Endometrial microvascular endothelial cells (primary cell): ENCODE measurements around the gene RNF224. TPM values are rescaled to one million over a fixed set of nuclear protein-coding genes. Genes with fewer than 3 reads are reported as not detected.

Source experiments
- in situ Hi-C: cut with HindIII; loops from 2 replicates; pipeline ENCODE4 v1.10.0; 2017; ENCODE audit warnings: low sequenced_read_pairs, low pct_unique_long_range_greater_than_20kb; ENCODE audit errors: inconsistent ontology term
- total RNA-seq: library from RNA; depleted of rRNA; stranded (reverse); fragments of >200 nt; gene quantifications from one replicate; pipeline ENCODE4 v1.2.3, GENCODE V29; 2015; ENCODE audit errors: inconsistent ontology term

RNF224 gene
- total RNA-seq, 1 donor from 2014 or later = not detected

DNA sequence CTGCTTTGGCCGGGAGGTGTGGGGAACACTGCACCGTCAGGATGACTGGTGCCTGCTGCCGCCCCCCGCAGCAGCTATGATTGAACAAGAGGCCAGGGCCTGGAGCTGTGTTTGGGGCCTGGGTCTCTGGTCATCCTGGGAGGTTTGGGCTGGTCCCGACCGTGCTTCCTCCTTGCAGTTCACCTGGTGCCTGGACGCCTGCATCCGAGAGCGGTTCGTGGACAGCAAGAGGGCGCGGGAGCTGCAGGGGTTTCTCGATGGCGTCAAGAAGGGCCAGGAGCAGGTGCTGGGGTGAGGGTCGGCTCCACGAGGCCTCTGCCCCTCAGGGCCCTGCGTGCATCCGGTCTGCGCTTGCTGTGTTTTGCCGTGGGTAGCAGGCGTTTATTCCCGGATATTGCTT lies 36.8 kb downstream of the RNF224 start:
- in situ Hi-C loops = no loop called here

DNA sequence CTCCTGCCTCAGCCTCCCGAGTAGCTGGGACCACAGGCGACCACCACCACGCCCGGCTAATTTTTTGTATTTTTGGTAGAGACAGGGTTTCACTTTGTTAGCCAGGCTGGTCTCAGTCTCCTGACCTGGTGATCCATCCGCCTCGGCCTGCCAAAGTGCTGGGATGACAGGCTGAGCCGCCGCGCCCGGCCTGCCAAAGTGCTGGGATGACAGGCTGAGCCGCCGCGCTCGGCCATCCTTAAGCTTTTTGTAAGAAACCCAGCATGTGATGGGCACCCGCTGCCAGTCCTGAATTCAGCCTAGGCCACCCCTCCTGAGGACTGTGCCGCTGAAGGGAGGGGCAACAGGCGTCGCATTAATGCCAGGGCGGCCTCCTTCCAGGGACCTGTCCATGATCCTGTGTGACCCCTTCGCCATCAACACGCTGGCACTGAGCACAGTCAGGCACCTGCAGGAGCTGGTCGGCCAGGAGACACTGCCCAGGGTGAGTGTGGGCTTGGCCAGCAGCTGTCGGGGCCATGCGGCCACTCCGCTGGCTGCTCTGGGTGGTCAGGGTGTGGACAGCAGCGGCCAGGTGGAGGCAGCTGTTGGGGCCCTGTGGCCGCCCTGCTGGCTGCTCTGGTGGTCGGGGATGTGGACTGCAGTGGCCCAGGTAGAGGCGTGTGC lies 38.3 kb downstream of the RNF224 start:
- in situ Hi-C loops = no loop called here

- in situ Hi-C loops = no loop called here
These were observed 38.8 kb downstream of the RNF224 start for GRCh38 chr9:137266162-137266527.

- in situ Hi-C loops = no loop called here
These were observed 39.5 kb downstream of the RNF224 start for GRCh38 chr9:137266585-137267453.

DNA sequence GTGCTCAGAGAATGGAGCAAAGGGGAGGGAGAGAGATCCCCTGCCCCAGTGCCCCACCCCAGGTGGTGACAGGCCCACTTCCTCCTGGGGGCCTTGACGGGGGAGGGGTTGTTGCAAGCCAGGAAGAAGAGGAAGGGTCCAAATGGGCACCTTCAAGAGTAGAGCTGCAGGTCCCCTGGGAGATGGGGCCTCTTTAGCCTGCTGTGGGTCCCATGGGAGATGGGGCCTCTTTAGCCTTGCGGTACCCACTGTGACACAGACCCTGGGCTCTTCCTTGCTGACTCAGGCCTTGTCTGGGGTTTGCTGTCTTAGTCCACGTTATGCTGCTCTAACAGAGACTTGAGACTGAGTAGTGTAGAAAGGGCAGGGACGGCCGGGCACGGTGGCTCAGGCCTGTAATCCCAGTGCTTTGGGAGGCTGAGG lies 40.6 kb downstream of the RNF224 start:
- in situ Hi-C loops = no loop called here

DNA sequence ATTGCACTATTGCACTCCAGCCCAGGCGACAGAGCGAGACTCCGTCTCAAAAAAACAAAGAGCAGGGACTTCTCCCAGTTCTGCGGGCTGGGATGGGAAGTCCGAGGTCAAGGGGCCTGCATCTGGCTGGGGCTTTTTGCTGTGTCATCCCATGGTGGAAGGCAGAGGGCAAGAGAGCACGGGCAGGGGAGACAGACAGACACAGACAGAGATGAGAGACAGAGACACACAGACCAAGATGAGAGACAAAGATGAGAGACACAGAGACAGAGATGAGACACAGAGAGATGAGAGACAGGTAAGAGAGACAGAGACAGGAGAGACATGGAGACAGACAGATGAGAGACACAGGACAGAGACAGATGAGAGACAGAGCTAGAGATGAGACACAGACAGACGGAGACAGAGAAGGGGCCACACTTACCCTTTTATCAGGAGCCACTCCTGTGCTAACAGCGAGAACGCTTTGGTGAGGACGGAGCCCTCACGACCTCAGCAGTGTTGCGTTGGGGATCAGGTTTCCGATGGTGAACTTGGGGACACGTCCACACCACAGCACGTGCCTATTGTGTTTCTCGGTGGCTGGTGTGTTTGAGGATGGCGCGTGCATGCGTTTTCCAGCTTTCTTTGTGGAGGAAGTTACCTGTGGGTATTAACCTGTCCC lies 41.4 kb downstream of the RNF224 start:
- in situ Hi-C loops = no loop called here

DNA sequence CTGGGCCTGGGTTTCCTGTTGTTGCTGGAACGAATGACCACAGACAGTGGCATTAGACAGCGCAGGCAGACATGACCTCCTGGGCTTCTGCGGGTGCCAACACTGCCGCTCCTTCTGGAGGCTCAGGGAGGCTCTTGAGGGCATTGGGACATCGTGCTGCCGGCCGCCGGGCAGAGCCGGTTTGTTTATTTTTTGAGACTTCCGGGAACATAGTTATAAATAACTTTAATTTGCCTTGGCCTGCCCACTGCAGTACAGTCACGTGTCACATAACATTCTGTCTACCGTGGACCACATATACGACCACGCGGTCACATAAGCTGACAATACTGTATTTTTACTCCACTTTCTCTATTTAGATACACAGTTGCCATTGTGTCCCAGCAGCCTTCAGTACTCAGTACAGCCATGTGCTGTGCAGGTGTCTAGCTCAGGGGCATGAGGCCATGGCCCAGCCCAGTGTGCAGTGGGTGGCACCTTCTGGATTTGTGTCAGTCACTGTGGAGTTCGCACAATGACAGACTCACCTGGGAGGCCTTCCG lies 42.0 kb downstream of the RNF224 start:
- in situ Hi-C loops = no loop called here

- in situ Hi-C loops = no loop called here
These were observed 43.8 kb downstream of the RNF224 start for GRCh38 chr9:137270929-137271695.

GRCh38 chr9:137271696-137272076 lies 44.4 kb downstream of the RNF224 start:
- in situ Hi-C loops = no loop called here

- in situ Hi-C loops = no loop called here
These were observed 45.2 kb downstream of the RNF224 start for GRCh38 chr9:137272241-137273094.

DNA sequence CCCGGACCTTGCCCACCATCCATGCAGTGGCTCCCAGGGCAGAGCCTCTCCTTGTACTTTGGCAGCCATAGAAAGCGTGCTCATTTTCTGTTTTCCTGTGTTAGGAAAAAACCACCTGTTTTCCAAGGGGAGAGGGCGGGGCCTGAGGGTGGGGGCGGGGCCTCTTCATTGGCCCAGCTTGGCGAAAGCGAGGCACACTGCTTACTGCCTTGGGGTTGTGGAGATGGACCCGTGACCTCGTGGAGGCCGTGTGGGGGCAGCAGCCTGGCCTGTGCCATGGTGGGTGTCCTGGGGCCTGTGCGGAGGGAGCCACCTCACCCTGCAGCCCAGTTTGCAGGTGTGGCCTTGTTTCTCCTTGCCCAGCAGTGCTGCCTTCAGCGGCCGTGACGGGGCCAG lies 45.8 kb downstream of the RNF224 start:
- in situ Hi-C loops = no loop called here

GRCh38 chr9:137273611-137274320 lies 46.5 kb downstream of the RNF224 start:
- in situ Hi-C loops = no loop called here

DNA sequence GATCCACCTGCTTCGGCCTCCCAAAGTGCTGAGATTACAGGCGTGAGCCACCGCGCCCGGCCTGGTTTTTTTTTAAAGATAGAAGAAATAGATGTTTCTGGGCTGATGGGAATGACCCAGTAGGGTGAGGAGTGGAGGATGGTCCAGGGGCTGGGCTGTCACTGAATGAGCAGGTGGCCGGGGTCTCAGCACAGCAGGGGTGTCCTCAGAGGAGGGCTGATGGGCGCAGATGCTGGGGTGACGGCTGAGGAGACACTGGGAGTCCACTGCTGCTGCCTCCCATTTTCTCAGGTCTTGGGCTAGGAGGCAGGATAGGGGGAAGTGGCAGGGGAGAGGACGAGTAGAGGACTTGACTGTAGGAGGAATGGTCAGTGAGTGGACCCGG lies 47.9 kb downstream of the RNF224 start:
- in situ Hi-C loops = no loop called here

GRCh38 chr9:137275588-137276472 lies 48.5 kb downstream of the RNF224 start:
- in situ Hi-C loops = no loop called here

- in situ Hi-C loops = no loop called here
These were observed 49.4 kb downstream of the RNF224 start for GRCh38 chr9:137276473-137277328.
